Vagina (tissue), 2 donors: ENCODE results near the gene ZFYVE9.

ENCODE experiments used
- POLR2A ChIP-seq, 2 donors: fragments of 450-650 bp; IDR thresholded peaks; one replicate each; pipeline ENCODE4 v1.6.1; 2017; ENCODE audit warnings: antibody characterized with exemption in 2 of 2, mild to moderate bottlenecking in 2 of 2, moderate library complexity in 2 of 2
- POLR2AphosphoS5 ChIP-seq, 2 donors: sonication (generic); formaldehyde crosslinking; IDR thresholded peaks; one replicate each; pipeline ENCODE4 v1.9.0; 2017; ENCODE audit warnings: antibody characterized with exemption in 2 of 2, mild to moderate bottlenecking in 2 of 2, low read depth in 1 of 2; ENCODE audit not compliant: insufficient read depth in 1 of 2

DNA sequence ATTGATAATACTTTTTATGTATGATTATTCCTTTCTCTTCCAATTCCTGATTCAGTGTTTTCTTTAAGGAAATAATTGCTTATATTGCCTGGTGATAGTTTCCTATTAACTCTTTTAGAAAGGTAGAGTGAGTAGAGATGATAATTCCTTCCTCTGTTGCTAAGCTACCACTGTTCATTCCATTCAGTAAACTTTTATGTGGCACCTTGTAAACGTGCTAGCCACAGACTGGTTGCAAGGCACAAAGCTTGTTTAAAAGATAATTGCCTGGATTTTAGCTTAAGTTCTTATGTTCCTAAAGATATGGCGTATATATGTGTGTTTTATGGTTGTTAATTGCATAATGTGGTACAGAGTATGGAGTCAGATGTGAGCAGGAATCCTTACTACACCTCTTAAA, 3.2 kb downstream of the ZFYVE9 start:
- TF ChIP-seq POLR2AphosphoS5 (IDR thresholded peaks at IDR 0.05; ENCODE audit: insufficient read depth in 1 of 2, low read depth in 1 of 2) (no peak), POLR2A (IDR thresholded peaks at IDR 0.05) (no peak)
